ENCODE data around the gene YIPF2.
"Not testable (repeated sequence)": the region's sequence is repeated elsewhere in the genome, so short reads cannot be mapped to it uniquely, and the experiment has no call there.

Gene YIPF2

DNA sequence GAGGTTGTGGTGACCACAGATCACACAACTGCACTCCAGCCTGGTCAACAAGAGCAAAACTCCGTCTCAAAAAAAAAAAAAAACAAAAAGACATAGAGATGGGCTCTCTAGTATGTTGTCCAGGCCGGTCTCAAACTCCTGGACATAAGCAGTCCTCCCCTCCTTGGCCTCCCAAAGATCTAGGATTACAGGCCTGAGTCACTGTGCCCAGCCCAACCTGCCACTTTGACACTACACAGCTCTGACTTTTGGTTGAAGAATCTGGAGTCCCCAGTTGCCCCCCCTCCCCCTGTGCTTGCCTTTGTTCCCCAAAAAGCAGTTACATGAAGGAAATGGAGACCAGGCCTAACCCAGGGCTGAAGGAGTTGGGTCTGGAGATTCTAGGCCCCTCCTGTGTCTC is 44.2 kb downstream of the YIPF2 start:
- no peak overlapping the region for H3K4me3 ChIP-seq (ENCODE audit: control insufficient read depth, low read depth, low read length)
- peak; percentile 83 for DNase-seq (ENCODE audit: low read depth)
- TF ChIP-seq, protein P1, sequence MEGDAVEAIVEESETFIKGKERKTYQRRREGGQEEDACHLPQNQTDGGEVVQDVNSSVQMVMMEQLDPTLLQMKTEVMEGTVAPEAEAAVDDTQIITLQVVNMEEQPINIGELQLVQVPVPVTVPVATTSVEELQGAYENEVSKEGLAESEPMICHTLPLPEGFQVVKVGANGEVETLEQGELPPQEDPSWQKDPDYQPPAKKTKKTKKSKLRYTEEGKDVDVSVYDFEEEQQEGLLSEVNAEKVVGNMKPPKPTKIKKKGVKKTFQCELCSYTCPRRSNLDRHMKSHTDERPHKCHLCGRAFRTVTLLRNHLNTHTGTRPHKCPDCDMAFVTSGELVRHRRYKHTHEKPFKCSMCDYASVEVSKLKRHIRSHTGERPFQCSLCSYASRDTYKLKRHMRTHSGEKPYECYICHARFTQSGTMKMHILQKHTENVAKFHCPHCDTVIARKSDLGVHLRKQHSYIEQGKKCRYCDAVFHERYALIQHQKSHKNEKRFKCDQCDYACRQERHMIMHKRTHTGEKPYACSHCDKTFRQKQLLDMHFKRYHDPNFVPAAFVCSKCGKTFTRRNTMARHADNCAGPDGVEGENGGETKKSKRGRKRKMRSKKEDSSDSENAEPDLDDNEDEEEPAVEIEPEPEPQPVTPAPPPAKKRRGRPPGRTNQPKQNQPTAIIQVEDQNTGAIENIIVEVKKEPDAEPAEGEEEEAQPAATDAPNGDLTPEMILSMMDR (conservative IDR thresholded peaks at IDR 0.05; ENCODE audit: control insufficient read depth, insufficient read depth, low read depth, low read length): no peak

DNA sequence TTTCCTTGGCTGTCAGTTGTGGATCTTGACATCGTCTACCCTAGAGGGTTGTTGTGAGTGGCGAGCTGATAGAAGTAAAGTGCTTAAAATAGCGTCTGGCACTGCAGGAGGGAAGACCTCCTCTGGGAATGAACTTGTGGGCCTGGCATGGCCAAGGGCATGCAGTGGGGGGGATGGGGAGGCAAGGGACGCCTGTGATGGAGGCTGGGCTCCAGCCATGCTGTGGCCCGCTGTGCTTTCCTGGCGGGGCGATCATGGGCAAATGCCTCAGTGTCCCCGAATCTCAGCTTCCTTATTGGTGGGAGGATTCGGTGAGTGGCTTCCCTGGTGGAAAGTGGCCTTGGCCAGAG is 46.4 kb downstream of the YIPF2 start:
- no peak for DNase-seq (ENCODE audit: low read depth)
- TF ChIP-seq, protein P1 (conservative IDR thresholded peaks at IDR 0.05; ENCODE audit: control insufficient read depth, insufficient read depth, low read depth, low read length): no peak
- H3K4me3 ChIP-seq (ENCODE audit: control insufficient read depth, low read depth, low read length): no peak overlapping the region

DNA sequence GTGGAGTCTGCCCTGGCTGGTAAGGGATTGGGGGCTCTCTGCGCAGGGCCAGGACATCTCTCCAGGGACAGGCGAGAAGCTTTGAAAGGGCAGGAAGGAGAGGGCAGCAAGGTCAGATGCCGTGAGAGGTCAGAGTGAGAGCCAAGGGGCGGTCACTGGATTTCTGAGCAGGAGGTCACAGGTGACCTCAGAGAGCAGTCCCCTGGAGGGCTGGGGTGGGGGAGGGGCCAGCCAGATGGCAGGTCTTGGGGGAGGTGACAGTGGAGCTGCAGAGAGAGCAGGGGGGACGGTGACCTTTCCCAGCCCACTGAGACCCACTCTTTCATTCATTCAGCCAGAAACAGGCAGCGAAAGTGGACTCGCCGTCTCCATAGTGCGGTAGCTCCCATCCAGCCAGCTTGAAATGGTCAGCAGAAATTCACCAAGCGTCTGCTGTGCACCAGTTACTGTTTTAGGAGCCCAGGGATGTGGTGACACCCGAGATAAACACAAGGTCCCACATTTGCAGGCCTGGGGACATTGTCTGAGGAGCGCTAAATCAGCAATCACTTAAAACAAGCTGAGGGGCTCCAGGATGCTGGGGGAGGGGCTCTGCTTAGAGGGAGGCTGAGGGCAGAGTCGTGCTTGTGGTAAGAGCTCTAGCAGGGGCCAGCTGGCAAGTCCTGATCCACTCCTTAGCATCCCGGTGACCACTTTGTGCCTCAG is 46.9 kb downstream of the YIPF2 start:
- DNase-seq (ENCODE audit: low read depth): no peak
- TF ChIP-seq, protein P1 (conservative IDR thresholded peaks at IDR 0.05; ENCODE audit: control insufficient read depth, insufficient read depth, low read depth, low read length): no peak
- no peak overlapping the region for H3K4me3 ChIP-seq (ENCODE audit: control insufficient read depth, low read depth, low read length)

DNA sequence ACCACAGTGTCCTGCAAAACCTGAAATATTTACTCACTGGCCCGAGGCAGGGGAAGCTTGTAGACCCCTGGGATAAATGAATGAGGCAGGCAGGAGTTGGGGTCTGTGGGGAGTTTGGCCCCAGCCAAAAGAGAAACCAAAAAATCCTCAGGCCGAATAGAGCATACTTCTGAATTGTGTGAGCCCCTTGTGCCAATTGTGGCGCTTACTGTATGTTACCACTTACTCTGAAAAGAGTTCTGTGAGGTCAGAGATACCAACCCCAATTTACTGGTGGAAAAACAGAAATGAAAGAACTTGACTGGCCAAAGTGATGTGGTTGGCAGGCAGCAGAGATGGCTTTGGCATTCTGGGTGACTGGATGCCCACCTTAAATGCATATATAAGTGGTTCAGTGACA is 50.2 kb downstream of the YIPF2 start:
- no peak for DNase-seq (ENCODE audit: low read depth)
- TF ChIP-seq, protein P1 (conservative IDR thresholded peaks at IDR 0.05; ENCODE audit: control insufficient read depth, insufficient read depth, low read depth, low read length): no peak
- no peak overlapping the region for H3K4me3 ChIP-seq (ENCODE audit: control insufficient read depth, low read depth, low read length)

DNA sequence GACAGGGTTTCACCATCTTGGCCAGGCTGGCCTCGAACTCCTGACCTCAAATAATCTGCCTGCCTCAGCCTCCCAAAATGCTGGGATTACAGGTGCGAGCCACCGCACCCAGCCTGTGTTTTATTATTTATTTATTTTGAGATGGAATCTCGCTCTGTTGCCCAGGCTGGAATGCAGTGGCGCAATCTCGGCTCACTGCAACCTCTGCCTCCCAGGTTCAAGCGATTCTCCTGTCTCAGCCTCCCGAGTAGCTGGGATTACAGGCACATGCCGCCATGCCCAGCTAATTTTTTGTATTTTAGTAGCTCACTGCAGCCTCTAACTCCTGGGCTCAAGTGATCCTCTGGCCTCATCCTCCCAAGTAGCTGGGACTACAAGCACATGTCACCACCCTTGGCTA is 50.8 kb downstream of the YIPF2 start:
- DNase-seq (ENCODE audit: low read depth); H3K4me3 ChIP-seq (ENCODE audit: control insufficient read depth, low read depth, low read length): not testable (repeated sequence)

DNA sequence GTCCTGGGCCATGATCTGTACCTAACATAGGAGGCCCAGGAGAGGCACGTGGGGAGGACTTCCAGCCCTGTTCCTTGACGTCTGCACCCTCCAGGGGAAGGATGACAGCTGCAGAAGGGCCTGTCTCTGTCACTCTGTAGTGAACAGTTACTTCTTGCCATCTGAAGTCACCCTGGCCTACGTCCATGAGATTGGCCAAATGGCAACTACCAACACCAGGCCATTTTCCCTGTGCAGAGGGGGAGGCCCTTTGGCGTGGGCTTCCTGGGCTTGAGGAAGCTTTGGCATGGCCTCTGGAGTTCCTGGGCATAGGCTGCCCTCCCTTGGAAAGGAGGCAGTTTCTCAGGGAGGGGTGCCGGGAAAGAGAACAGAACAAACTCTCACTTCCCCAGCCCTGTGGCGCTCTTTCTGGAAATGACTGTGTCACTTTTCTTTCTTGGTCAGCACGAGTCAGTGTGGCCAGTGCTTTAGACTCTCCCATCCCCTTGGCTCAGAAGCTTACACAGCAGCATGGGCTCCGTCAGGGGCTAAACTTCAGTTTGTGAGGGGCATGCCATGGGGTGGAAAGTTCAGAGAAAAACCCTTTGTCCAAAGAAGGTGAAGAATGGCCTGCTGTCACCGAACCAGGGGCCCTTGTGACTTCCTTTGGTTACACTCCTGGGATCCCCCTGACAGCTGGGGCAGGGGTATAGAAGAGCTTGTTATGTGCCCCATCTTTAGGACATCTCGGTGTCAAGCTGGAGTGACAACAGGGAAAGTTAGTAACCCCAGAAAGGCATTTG is 51.8 kb downstream of the YIPF2 start:
- no peak overlapping the region for H3K4me3 ChIP-seq (ENCODE audit: control insufficient read depth, low read depth, low read length)
- TF ChIP-seq, protein P1 (conservative IDR thresholded peaks at IDR 0.05; ENCODE audit: control insufficient read depth, insufficient read depth, low read depth, low read length): no peak
- no peak for DNase-seq (ENCODE audit: low read depth)

DNA sequence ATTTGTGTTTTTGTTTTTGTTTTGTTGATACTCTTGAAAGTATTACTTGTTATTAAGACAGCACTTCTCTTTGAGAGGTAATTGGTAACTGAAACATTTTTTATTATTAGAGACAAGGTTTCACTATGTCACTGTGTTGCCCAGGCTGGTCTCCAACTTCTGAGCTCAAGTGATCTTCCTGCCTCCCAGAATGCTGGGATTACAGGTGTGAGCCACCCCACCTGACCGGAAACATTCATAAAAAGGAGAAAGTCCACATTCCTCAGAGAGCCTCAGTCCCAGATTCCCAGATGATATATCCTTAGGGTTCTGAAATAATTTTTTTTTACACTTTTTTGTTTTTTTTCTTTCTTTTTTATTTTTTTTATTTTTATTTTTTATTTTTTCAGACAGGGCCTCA is 54.4 kb downstream of the YIPF2 start:
- TF ChIP-seq, protein P1 (conservative IDR thresholded peaks at IDR 0.05; ENCODE audit: control insufficient read depth, insufficient read depth, low read depth, low read length): no peak
- H3K4me3 ChIP-seq (ENCODE audit: control insufficient read depth, low read depth, low read length): no peak overlapping the region
- no peak for DNase-seq (ENCODE audit: low read depth)
